Naive B cell (primary cell): ENCODE data around the gene OR52E6. TPM values are rescaled to one million over a fixed set of nuclear protein-coding genes. Genes with fewer than 3 reads are reported as not detected.
A peak's percentile ranks its signal among the peaks of the same experiment; 100 is the strongest.

ENCODE experiments used
- ATAC-seq, 2 donors: fragments of 150-1000 bp; cut with Tn5 transposase; 2 replicates each; pipeline ENCODE4 v1.10.0; 2021; ENCODE audit warnings: low read depth in 2 of 2, mild to moderate bottlenecking in 2 of 2, moderate library complexity in 2 of 2
- DNase-seq: peaks from one replicate; pipeline ENCODE4 v3.0.0; 2022
- H3K27ac Mint-ChIP-seq, 6 donors: one replicate each; pipeline ENCODE4 v1.8.0; 2020 to 2022; ENCODE audit warnings: mild to moderate bottlenecking in 6 of 6, mixed read lengths in 6 of 6, moderate library complexity in 5 of 6, inconsistent platforms in 2 of 6
- H3K27me3 Mint-ChIP-seq, 3 donors: one replicate each; pipeline ENCODE4 v1.8.0; 2021 to 2022; ENCODE audit warnings: mixed read lengths in 3 of 3, mild to moderate bottlenecking in 1 of 3
- H3K36me3 Mint-ChIP-seq, 2 donors: one replicate each; pipeline ENCODE4 v1.8.0; 2020 to 2022; ENCODE audit warnings: mixed read lengths in 2 of 2, inconsistent platforms in 1 of 2, mild to moderate bottlenecking in 1 of 2
- H3K4me1 Mint-ChIP-seq, 3 donors: one replicate each; pipeline ENCODE4 v1.8.0; 2020 to 2022; ENCODE audit warnings: mixed read lengths in 3 of 3, inconsistent platforms in 1 of 3, mild to moderate bottlenecking in 1 of 3, moderate library complexity in 1 of 3
- H3K4me3 Mint-ChIP-seq, 8 donors: one replicate each; pipeline ENCODE4 v1.8.0; 2020 to 2022; ENCODE audit warnings: mild to moderate bottlenecking in 8 of 8, mixed read lengths in 8 of 8, moderate library complexity in 8 of 8, inconsistent platforms in 2 of 8
- H3K9me3 Mint-ChIP-seq, 7 donors: one replicate each; pipeline ENCODE4 v1.8.0; 2020 to 2022; ENCODE audit warnings: mixed read lengths in 7 of 7, mild to moderate bottlenecking in 5 of 7, inconsistent platforms in 2 of 7, moderate library complexity in 1 of 7
- polyA plus RNA-seq, 6 donors: library from polyadenylated mRNA; unstranded; fragments of 300-500 nt; fragmentation: Illumina TruSeq; gene quantifications; one replicate each; pipeline ENCODE4 v1.2.3, GENCODE V29; 2021; ENCODE audit warnings: low read depth in 6 of 6

Gene OR52E6
- not detected for polyA plus RNA-seq

DNA sequence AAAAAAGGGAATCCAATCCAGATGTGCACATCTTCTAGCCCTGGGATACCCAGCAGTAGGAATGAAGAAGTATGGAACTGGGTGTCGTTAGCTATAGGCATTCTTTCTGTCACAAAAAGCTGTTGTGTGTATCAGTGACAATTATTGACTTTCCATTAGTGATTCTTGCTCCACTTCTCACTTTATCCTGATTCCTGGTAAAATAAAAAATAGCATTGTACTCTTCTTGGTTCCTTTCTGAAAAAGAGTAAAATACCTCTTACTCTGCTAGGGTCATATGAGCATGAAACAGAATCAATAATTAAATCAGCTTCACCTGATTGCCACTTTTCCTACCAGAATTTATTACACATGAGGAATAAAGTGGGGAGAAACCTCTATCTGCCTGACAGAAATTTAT, at the start of gene OR52E6:
TSS of gene OR52E6 (minus strand) at position 101 of the 400 bp plus-strand sequence. CDS start at position 101, 0 bp downstream.
- no peaks in the 10 kb centered on the region for H3K4me1 Mint-ChIP-seq
- H3K4me3 Mint-ChIP-seq = no peak within 1 kb of the TSS
- DNase-seq = no peak
- H3K36me3 Mint-ChIP-seq = no peaks in the 10 kb centered on the region
- peaks cover 10 to 34% (median 24%) of the 10 kb centered on the region in 3 donors for H3K27me3 Mint-ChIP-seq
- ATAC-seq = no peak
- no peak within 1 kb of the TSS for H3K27ac Mint-ChIP-seq
- H3K9me3 Mint-ChIP-seq = peaks cover 0 to 18% (median 6%) of the 10 kb centered on the region in 7 donors

DNA sequence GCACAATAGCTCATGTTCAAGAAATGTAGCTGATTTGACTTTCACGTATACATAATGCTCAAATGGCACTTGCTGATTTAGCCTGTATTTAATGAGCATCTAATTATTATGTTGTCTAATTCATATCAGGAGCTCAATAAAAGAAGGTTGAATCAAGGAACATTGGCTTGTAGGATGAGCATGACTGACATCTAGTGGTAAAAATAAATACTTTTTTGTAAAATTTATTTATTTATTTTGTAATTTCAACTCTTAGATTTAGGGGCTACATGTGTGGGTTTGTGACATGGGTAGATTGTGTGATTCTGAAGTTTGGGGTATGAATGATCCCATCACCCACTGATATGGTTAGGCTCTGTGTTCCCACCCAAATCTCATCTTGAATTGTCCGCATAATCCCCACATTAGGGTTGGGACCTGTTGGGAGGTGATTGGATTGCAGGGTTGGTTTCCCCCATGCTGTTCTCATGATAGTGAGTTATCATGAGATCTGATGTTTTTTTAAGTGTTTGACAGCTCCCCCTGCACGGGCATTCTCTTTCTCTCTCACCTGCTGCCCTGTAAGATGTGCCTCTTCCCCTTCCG, 49.6 kb upstream of the OR52E6 start:
- Mint-ChIP-seq H3K4me1 (no peaks in the 10 kb centered on the region), H3K27ac (no peak overlapping the region), H3K4me3 (no peak overlapping the region), H3K36me3 (no peaks in the 10 kb centered on the region), H3K9me3 (no peaks in the 10 kb centered on the region), H3K27me3 (peaks cover 4 to 10% (median 5%) of the 10 kb centered on the region in 3 donors)
- ATAC-seq (no peak), DNase-seq (peak; percentile 12)

DNA sequence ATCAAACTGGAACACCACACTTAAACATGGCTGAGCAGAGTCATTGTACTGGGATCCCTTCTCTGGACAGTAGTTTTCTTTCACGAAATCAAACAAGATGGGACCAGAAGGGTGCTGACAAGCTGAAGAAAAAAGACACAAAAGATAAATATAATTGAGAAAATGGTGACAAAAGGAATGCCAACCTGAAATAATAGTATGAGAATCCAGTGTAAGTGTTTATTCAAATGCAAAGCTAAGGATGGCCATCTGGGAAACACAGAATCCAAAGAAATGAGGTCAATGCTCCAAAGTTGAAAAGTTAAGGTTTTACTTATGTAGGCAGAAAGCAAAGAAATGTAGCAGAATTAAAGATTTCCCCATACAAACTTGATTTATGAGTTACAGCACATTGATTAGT, 46.0 kb upstream of the OR52E6 start:
- no peak overlapping the region for H3K27ac Mint-ChIP-seq
- ATAC-seq = no peak
- no peak overlapping the region for H3K4me3 Mint-ChIP-seq
- no peaks in the 10 kb centered on the region for H3K4me1 Mint-ChIP-seq
- peaks cover 5 to 16% (median 6%) of the 10 kb centered on the region in 3 donors for H3K27me3 Mint-ChIP-seq
- DNase-seq = no peak
- H3K9me3 Mint-ChIP-seq = no peaks in the 10 kb centered on the region
- no peaks in the 10 kb centered on the region for H3K36me3 Mint-ChIP-seq

DNA sequence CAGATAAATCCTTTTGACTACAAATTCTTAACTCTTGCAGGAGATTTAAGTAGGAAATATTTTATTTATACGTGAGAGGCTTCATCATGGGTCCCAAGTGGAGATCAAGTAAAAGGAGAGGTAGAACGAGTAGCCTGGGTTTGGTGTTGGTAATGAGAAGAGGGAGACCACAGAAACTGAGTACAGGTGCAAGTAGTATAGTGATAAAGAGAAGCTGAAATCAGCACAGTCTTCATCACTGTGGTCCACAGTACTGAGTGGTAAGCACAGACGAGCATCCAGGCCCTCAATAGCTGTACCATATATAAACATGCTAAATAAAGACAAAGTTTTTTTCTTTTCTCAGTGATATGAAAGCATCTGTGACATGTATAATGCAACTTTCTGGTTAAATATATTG, 45.5 kb upstream of the OR52E6 start:
- Mint-ChIP-seq H3K9me3 (no peaks in the 10 kb centered on the region), H3K27ac (no peak overlapping the region), H3K4me3 (no peak overlapping the region), H3K27me3 (peaks cover 5 to 21% (median 6%) of the 10 kb centered on the region in 3 donors), H3K36me3 (no peaks in the 10 kb centered on the region), H3K4me1 (no peaks in the 10 kb centered on the region)
- no peak for DNase-seq
- ATAC-seq = no peak

DNA sequence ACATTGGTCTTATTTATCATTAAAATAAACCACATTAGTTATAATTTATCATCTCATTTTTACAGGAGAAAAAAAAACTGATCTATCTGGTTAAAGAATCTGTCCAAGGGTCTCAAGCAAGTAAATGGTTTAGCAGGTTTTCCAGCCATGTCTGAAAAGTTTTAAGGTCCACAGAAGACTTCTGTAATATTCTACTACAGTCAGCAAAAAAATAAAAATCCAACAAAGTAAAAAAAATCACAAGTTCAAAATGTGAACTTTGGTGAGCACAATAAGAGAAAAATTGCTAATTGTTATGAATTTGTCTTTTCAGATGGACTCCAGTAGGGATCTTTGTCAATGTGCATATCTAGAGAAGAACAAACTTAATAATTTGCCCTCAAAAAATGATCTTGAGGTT, 40.1 kb upstream of the OR52E6 start:
- ATAC-seq = no peak
- no peaks in the 10 kb centered on the region for H3K4me1 Mint-ChIP-seq
- no peaks in the 10 kb centered on the region for H3K36me3 Mint-ChIP-seq
- no peak overlapping the region for H3K4me3 Mint-ChIP-seq
- no peaks in the 10 kb centered on the region for H3K9me3 Mint-ChIP-seq
- peaks cover 5 to 16% (median 6%) of the 10 kb centered on the region in 3 donors for H3K27me3 Mint-ChIP-seq
- DNase-seq = no peak
- no peak overlapping the region for H3K27ac Mint-ChIP-seq

DNA sequence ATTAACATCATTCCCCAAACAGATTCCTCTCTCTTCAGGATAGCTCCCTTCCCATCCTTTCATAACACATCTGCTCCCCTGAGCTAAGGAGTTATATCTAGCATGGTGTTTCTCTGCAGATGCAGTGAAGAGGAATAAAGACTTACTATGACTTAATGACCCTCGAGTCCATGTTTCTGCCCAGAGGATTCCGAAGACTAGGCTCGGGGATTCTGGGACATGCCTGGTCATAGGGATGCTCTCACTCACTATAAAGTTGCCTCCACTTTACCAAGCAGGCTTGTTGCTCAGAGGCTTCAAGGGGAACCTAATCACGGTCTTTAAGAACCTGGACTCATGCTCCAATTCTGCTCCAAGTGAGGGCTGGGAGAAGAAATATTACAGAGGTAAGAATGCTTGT, 38.6 kb upstream of the OR52E6 start, which contains the start of gene OR52E4:
TSS of gene OR52E4 (plus strand) at position 301 of the 400 bp plus-strand sequence. CDS start 3,664 bp downstream, outside the sequence.
- H3K27me3 Mint-ChIP-seq = peaks cover 0 to 8% (median 6%) of the 10 kb centered on the region in 3 donors
- H3K27ac Mint-ChIP-seq = no peak within 1 kb of the TSS
- no peaks in the 10 kb centered on the region for H3K9me3 Mint-ChIP-seq
- no peak for ATAC-seq
- no peaks in the 10 kb centered on the region for H3K4me1 Mint-ChIP-seq
- DNase-seq = no peak
- no peaks in the 10 kb centered on the region for H3K36me3 Mint-ChIP-seq
- H3K4me3 Mint-ChIP-seq = no peak within 1 kb of the TSS

DNA sequence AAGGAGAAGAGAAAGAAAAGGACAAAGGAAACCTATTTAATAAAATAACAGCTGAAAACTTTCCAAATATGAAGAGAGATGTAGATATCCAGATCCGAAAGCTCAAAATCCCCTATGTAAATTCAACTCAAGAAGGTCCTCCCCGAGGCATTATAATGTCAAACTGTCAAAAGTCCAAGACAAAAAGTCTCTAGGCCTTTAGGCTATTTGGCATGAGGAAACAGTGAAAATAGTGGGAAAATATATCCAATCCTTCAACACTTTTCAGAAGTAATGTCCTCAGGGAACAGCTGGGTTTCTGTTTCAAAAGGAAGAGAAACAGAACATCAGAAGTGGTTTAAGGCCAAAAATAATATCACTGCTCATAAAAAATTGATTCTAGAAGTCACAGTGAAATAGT, 36.9 kb upstream of the OR52E6 start:
- Mint-ChIP-seq H3K27ac (no peak overlapping the region), H3K27me3 (peaks cover 0 to 14% (median 13%) of the 10 kb centered on the region in 3 donors), H3K4me3 (no peak overlapping the region), H3K36me3 (no peaks in the 10 kb centered on the region), H3K9me3 (peaks cover 3 to 7% (median 5%) of the 10 kb centered on the region in 7 donors), H3K4me1 (no peaks in the 10 kb centered on the region)
- no peak for ATAC-seq
- no peak for DNase-seq

DNA sequence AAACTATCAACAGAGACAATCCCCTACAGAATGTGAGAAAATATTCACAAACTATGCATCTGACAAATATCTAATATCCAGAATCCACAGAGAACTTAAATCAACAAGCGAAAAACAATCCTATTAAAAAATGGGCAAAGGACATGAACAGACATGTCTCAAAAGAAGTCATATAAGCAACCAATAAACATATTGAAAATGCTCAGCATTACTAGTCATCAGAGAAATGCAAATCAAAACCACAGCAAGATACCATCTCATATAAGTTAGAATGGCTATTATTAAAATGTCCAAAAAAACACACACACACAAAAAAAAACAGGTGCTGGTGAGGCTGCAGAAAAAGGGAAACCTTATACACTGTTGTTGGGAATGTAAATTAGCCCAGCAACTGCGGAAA, 24.1 kb upstream of the OR52E6 start:
- Mint-ChIP-seq H3K36me3 (peaks cover 0 to 4% of the 10 kb centered on the region in 2 donors), H3K27me3 (peaks cover 4 to 11% (median 8%) of the 10 kb centered on the region in 3 donors), H3K27ac (no peak overlapping the region), H3K9me3 (peaks cover 0 to 14% (median 8%) of the 10 kb centered on the region in 7 donors), H3K4me1 (no peaks in the 10 kb centered on the region), H3K4me3 (no peak overlapping the region)
- no peak for ATAC-seq
- DNase-seq = no peak

DNA sequence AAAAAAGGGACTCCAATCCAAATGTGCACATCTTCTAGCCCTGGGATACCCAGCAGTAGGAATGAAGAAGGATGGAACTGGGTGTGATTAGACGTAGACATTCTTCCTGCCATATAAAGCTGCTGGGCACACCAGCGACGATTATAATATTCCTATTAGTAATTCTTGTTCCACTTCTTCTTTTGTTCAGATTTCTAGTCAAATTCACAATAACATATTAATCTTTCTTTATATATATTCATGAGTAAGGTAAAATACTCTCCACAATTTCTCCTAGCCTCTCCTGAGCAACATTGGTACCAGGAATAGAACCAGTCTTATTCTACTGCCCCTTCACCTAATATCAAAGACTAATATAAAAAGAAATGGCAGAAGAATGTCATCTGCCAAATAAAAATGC, 15.9 kb upstream of the OR52E6 start, which contains the start of gene OR52E8:
TSS of gene OR52E8 (minus strand) at position 101 of the 400 bp plus-strand sequence. CDS start at position 101, 0 bp downstream.
- Mint-ChIP-seq H3K27me3 (peaks cover 0 to 17% (median 4%) of the 10 kb centered on the region in 3 donors), H3K27ac (no peak within 1 kb of the TSS)

DNA sequence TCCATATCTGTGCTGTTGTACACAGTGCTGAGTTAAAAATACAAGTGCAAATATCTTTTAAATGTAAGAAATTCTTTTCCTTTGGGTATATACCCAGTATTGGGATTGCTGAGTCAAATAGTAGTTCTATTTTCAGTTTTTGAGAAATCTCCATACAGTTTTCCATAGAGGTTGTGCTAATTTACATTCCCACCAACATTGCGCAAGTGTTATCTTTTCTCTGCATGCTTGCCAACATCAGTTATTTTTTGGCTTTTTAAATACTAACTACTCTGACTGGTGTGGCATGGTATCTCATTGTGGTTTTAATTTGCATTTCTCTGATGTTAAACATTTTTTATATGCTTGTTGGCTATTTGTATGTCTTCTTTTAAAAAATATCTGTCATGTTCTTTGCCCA, 9.3 kb upstream of the OR52E6 start:
- DNase-seq (no peak), ATAC-seq (no peak)
- H3K4me1 Mint-ChIP-seq = no peaks in the 10 kb centered on the region
- no peak overlapping the region for H3K27ac Mint-ChIP-seq
- H3K36me3 Mint-ChIP-seq = no peaks in the 10 kb centered on the region
- H3K4me3 Mint-ChIP-seq = no peak overlapping the region
- H3K9me3 Mint-ChIP-seq = peaks cover 0 to 28% (median 5%) of the 10 kb centered on the region in 7 donors
- peaks cover 0 to 7% (median 0%) of the 10 kb centered on the region in 3 donors for H3K27me3 Mint-ChIP-seq

More for the DNA sequence above, 15.9 kb upstream of the OR52E6 start, which contains the start of gene OR52E8:
- H3K36me3 Mint-ChIP-seq = no peaks in the 10 kb centered on the region
- no peaks in the 10 kb centered on the region for H3K4me1 Mint-ChIP-seq
- H3K4me3 Mint-ChIP-seq = no peak within 1 kb of the TSS
- peaks cover 0 to 13% (median 3%) of the 10 kb centered on the region in 7 donors for H3K9me3 Mint-ChIP-seq
- ATAC-seq = no peak
- DNase-seq = no peak

DNA sequence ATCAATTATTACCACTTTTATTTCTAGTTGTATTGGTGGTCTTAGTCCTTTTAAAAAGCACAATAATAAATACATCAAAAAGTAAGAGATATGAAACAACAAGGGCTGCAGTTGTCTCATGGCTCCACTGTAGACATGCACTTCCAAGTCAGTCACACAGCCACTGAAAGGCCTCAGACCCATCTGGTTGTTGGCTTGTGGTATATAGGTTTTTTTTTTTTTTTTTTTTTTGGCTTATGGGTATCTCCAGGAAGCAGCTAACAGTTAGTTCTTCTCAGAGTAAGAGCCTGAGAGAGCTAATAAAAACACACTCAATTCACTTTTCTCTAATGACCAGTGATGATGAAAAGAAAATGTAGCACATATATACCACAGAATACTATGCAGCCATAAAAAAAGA, 6.0 kb upstream of the OR52E6 start:
- ATAC-seq (no peak), DNase-seq (no peak)
- no peaks in the 10 kb centered on the region for H3K27me3 Mint-ChIP-seq
- H3K36me3 Mint-ChIP-seq = no peaks in the 10 kb centered on the region
- no peak overlapping the region for H3K27ac Mint-ChIP-seq
- peaks cover 0 to 16% (median 3%) of the 10 kb centered on the region in 7 donors for H3K9me3 Mint-ChIP-seq
- H3K4me3 Mint-ChIP-seq = no peak overlapping the region
- no peaks in the 10 kb centered on the region for H3K4me1 Mint-ChIP-seq

DNA sequence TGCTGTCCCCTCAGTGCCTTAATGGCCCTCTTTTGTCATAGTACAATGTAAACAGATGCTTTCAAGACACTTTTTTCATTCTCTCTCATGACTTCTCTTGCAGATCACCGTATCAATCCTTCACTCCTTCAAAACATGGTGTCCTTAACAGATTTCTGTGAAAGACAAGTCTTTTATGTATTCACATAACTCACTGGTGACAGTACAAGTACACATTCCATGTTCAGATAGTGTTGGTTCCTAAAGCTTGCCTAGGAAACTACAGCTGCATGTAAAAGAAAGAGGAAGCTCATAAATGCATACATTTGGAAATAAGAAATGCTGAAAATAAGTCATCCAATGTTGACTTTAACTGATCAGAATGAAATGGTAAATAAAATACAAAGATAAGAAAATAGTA, 5.0 kb upstream of the OR52E6 start:
- Mint-ChIP-seq H3K27ac (no peak overlapping the region), H3K4me3 (no peak overlapping the region), H3K9me3 (peaks cover 0 to 7% (median 0%) of the 10 kb centered on the region in 7 donors), H3K27me3 (no peaks in the 10 kb centered on the region), H3K36me3 (no peaks in the 10 kb centered on the region), H3K4me1 (no peaks in the 10 kb centered on the region)
- DNase-seq (no peak), ATAC-seq (no peak)

DNA sequence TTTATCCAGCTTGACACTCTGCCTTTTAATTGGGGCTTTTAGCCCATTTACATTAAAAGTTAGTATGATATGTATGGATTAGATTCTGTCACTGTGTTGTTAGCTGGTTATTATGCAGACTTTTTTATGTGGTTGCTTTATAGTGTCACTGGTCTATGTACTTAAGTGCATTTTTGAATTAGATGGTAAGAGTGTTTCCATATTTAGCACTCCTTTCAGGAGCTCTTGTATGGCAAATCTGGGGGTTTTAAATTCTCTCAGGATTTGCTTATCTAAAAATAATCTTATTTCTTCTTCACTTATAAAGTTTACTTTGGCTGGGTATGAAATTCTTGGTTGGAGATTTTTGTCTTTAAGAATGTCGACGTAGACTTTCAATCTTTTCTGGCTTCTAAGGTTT, 4.0 kb downstream of the OR52E6 start:
- peaks cover 0 to 18% (median 6%) of the 10 kb centered on the region in 7 donors for H3K9me3 Mint-ChIP-seq
- no peak overlapping the region for H3K27ac Mint-ChIP-seq
- H3K27me3 Mint-ChIP-seq = peaks cover 10 to 34% (median 24%) of the 10 kb centered on the region in 3 donors
- DNase-seq (no peak), ATAC-seq (no peak)
- no peaks in the 10 kb centered on the region for H3K36me3 Mint-ChIP-seq
- H3K4me1 Mint-ChIP-seq = no peaks in the 10 kb centered on the region
- H3K4me3 Mint-ChIP-seq = no peak overlapping the region

DNA sequence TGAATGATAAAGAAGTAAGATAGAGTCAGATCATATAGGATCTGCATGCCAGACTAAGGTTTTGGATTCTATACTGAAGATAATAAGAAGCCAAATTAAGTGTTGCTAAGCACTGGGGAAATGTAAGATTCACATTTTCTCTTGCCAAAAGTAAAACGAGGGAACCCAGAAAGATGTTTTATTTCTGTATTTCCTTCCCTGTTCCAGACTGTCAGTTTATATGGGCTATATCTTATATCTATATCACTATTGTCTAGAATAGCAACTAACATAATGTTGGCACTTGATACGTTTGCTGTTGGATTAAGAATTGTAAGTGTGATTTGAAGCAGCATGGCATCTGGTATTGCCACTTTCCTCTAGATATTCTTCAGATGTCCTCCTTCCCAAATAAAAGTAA, 8.3 kb downstream of the OR52E6 start:
- Mint-ChIP-seq H3K27ac (no peak overlapping the region), H3K27me3 (peaks cover 6 to 14% (median 13%) of the 10 kb centered on the region in 3 donors), H3K4me3 (no peak overlapping the region), H3K36me3 (no peaks in the 10 kb centered on the region), H3K4me1 (no peaks in the 10 kb centered on the region), H3K9me3 (peaks cover 0 to 11% (median 2%) of the 10 kb centered on the region in 7 donors)
- ATAC-seq (no peak), DNase-seq (no peak)
